HG03139 (cell line): ENCODE measurements around the gene ABCC4.
"Not testable (repeated sequence)": the region's sequence is repeated elsewhere in the genome, so short reads cannot be mapped to it uniquely, and the experiment has no call there.

Experiments
- ATAC-seq: cut with Tn5 transposase; IDR thresholded peaks from one replicate; pipeline ENCODE4 v1.9.1; 2021; ENCODE audit not compliant: unreplicated experiment

Gene ABCC4

DNA sequence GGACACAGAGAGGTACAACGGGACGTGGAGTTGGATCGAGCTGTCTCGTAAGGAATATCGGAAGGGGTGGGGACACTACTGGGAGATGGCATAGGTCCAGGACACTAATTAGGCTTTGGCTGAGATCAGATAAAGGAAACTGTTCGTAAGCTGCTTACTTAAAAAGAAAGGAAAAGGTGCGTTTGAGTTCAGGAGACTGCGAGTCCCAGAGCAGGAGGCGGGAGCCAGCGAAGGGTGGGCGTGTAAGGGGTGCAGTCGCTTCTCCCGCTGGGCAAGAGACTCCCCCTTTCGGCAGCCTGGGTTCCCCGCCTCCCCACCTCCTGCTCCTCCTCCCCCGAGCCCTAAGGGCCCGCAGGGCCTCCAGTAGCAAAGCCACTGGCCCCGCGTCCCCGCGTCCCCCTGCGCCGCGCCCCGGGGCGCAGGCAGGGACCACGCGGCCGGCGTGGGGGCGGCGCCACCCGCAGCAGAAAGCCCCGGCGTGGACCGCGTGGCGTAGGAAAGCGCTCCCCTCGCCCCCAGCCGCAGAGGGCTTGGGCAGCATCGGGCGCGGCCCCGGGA lies 547 bp downstream of the ABCC4 start:
- ATAC-seq, result peak; percentile 42

DNA sequence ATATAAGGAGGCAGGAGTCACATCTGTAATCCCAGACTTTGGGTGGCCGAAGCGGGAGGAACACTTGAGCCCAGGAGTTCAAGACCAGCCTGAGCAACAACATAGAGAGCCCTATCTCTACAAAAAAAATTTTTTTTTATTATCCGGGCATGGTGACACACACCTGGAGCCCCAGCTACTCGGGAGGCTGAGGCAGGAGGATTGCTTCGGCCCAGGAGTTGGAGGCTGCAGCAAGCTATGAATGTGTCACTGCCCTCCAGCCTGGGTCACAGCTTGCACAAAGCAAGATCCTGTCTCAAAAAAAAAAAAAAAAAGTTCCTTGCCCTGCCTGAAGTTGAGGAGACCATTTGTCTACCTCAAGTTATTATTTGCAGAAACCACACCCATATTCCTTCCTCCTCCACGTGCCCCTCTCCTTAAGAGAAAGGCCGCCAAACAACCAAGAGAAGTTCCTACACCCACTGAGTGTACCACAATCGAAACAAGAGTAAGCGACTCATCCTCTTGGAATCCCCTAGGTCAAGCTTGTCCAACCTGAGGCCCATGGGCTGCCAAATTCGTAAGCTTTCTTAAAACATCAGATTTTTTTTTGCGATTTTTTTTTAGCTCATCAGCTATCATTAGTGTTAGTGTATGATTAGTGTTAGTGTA lies 2.2 kb downstream of the ABCC4 start:
- ATAC-seq, result no peak

DNA sequence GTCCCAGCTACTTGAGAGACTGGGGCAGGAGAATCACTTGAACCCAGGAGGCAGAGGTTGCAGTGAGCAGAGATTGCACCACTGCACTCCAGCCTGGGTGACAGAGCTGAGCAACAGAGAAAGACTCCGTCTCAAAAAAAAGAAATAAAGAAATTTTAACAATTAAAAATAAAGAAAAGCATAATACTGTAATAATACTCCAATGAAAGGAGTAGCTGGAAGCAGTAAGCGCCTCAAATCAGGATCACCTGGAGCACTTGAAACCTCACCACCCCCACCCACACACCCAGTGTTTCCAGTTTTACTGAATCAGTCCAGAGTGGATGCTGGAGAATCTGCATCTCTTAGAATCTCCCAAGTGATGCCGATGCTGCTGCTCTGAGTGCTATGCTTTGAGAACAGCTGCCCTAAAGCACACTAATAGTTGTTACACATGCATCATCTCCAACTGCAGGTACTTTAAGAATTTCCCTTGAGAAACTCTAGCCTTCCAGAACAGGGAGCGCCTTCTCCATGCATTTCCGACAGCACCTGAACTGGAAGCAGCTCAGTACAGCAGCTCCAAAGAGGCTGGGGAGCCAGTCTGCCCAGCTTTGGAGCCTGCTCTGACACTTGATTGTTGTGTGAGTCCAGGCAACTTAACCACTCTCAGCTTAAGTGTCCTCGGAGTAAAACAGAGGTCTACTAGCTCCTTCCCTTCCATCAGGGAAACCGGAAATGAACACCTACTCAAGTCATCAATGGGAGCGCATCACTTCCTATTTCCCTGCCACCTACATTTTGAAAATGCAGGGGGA lies 2.9 kb downstream of the ABCC4 start:
- no peak for ATAC-seq

DNA sequence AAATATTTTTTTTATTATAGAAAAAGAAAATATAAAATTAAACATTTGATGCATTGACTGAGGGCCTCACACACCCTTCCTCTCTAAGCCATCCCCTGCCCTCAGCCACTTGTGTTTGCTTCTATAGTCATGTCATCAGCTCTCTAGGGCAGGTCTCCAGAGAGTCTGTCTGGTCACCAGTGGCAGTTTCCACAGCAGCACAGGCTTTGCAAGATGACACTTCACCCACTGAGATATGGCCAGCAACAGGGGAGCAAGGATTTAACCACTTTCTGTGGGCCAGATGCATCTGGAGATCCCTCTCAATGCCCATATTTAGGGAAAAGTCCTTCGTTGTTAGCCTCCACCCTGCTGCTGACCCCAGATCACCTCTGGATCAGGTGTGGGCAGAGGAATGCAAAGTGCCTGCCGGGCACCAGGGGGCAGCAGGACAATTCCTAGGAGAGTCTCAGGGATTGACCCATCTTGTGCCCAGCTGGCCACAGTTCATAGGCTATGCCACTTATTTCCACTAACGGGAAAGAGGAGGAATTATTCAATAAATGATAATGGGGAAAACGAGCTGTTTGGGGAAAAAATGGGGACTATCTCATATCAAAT lies 4.8 kb downstream of the ABCC4 start:
- no peak for ATAC-seq

DNA sequence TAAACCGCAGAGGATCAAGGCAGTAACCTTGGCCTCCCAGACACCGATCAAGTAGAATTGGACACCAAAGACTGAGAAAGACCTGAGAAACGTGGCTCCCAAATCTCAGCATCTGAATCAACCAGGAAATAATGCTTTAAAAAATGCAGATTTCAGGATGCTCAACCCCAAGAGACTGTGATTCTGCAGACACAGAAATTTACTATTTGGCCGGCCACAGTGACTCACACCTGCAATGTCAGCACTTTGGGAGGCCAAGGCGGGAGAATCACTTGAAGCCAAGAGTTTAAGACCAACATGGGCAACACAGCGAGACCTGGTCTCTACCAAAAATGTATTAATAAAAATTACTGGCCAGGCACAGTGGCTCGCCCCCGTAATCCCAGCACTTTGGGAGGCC lies 6.2 kb downstream of the ABCC4 start:
- ATAC-seq, result no peak

DNA sequence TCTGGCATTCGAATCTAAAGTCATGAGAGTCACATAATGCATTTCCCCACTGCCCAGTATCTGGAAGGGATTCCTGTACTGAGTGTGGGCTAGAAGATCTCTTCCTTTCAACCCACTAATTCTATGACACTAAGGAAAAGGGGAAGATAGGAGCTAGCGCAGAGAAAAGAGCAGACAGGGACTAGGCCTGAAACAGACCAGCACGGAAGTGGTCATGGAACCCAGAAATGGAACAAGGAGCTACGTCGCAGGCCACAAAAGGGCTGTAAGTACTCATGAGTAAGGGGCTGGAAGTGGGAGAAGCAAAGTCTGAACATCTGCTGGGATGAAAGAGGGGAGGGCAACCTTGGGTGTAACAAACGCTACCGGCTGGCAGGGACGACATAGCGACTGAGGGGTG lies 8.6 kb downstream of the ABCC4 start:
- no peak for ATAC-seq

DNA sequence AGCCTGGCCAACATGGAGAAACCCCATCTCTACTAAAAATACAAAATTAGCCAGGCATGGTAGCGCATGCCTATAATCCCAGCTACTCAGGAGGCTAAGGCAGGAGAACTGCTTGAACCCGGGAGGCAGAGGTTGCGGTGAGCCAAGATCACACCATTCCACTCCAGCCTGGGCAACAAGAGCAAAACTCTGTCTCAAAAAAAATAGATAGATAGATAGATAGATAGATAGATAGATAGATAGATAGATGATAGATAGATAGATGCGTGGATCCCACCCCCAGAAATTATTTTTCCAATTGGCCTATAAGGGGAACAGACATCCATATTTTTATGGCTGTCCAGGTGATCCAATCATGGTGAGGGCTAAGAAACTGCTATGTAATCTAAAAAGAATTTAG lies 11.3 kb downstream of the ABCC4 start:
- ATAC-seq, result not testable (repeated sequence)

DNA sequence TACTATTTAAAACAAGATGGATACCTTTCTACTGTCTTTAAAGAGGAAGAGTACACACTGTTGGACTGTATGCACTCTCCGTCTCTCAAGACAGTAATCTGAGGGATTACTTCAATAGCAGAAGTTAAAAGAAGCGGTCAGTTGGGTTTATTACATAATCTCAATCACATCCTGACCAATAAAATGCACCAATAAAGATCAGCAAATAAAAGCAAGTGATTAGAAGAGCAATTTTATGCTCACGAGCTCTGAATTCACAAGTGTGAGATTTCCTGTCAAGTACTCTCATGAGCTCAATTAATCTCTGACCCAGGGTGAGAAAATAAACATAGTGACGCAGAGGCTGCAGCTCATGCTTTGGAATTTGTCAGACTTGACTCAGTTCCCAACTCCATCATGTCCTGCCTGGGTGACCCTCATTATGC lies 12.2 kb downstream of the ABCC4 start:
- no peak for ATAC-seq

DNA sequence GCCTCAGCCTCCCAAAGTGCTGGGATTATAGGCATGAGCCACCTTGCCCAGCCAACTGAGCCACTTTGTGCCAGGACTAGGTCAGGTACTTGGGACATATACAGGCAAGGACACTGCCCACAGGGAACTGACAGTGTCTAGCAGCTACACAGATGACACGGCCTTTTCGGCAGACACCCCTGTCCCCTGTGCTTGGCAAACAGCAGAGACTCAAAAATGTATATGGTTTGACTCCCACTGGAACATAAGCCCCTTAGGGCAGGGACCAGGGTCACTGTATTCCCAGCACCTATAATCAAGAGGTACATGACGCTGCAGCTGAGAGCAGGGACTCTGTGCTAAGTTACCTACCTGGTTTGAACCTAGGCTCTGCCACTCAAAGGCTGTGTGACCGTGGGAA lies 16.8 kb downstream of the ABCC4 start:
- ATAC-seq, result no peak

DNA sequence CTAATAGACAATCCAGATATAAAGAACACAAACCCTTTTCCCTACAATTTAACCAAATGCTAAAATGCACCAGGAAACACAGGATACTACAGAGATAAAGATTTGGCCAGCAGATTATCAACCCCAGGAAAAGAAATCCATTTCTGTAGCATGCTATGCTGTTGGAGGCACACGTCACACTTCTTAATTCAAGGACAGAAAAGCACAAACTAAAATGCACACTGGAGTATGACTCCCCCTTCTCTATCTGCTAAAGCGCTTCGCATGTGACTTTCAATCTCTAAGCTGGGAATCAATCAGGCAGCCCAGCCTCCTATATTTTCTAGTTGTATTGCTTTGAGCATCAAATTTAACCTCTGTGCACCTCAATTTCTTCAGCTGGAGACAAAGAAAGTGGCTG lies 22.2 kb downstream of the ABCC4 start:
- no peak for ATAC-seq

DNA sequence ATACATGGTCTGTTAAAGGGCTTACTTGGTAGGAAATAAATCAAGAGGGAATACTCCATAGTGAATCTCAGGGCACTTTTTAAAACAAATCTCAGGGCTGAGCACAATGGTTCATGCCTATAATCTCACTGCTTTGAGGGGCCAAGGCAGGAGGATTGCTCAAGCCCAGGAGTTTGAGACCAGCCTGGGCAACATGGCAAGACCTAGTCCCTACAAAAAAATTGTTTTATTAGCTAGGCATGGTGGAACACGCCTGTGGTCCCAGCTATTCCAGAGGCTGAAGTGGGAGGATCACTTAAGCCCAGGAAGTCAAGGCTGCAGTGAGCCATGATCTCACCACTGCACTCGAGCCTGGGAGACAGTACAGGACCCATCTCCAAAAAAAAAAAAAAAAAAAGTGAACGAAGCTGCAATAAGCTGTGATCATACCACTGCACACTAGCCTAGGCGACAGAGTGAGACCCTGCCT lies 25.2 kb downstream of the ABCC4 start:
- no peak for ATAC-seq

DNA sequence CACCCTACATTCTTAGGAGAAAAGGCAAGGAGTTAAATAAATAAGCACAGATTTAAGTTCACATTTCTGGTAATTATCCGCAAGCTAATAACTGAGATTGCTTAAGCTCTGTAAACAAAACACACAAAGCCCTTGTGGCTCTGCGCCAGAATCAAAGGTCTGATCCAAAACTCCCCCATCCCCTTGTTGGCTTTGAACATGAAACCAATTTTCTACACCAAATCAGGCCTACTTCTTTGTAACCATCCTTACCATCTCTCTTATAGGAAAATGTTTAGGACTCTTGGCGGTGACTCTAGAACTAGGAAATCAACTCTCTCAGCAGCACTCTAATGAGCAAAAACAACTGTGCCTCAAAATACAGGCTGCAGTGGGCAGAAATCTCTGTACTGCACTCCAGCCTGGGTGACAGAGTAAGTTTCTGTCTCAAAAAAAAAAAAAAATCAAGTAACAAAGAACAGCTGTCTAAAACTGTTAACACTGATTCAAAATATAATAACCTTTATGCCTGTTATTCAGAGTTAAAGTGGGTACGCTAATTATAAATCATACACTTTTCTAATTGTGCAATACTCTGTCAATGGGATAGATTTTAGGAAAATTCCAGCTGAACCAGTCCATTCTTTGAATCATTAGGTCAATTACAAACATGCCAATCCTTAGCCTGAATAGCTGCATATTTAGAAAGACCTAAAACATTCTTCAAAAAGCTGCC lies 25.8 kb downstream of the ABCC4 start:
- no peak for ATAC-seq

DNA sequence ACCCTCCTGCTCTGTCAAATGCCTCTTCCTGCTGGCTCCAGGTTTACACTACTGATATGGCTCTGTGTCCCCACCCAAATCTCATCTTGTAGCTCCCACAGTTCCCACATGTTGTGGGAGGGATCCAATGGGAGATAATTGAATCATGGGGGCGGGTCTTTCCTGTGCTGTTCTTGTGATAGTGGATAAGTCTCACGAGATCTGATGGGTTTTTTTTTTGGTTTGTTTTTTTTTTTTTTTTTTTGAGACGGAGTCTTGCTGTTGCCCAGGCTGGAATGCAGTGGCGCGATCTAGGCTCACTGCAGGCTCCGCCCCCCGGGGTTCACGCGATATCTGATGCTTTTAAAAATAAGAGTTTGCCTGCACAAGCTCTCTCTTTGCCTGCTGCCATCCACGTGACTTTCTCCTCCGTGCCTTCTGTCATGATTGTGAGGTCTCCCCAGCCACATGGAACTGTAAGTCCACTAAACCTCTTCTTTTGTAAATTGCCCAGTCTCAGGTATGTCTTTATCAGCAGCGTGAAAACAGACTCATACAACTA lies 27.6 kb downstream of the ABCC4 start:
- not testable (repeated sequence) for ATAC-seq

DNA sequence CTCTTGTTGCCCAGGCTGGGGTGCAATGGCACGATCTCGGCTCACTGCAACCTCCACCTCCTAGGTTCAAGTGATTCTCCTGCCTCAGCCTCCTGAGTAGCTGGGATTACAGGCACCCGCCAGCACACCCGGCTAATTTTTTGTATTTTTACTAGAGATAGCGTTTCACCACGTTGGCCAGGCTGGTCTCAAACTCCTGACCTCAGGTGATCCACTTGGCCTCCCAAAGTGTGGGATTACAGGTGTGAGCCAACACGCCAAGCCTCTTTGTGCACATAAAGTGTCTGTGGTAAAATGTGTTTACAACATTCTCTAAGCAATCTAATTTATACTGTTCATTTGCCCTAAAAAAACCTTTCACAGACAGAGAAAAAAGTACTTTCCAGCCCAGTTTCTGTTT lies 29.2 kb downstream of the ABCC4 start:
- ATAC-seq, result not testable (repeated sequence)

DNA sequence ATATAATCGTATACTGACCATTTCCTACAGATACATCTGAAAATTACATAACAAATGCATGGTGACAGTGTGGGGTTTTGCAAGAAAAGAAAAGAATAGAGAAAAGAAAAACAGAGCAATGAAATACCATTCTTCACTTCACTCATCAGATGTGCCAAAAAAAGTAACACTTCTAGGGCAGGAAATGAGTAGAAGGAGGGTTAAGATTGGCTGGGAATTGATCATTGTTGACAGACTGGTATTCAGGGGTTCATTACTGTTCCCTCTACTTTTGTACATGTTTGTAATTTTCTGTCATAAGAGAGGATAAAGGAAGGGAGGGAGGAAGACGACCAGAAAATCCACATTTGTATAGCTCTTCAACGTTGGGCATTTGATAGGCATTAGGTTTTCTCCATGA lies 31.5 kb downstream of the ABCC4 start:
- no peak for ATAC-seq

DNA sequence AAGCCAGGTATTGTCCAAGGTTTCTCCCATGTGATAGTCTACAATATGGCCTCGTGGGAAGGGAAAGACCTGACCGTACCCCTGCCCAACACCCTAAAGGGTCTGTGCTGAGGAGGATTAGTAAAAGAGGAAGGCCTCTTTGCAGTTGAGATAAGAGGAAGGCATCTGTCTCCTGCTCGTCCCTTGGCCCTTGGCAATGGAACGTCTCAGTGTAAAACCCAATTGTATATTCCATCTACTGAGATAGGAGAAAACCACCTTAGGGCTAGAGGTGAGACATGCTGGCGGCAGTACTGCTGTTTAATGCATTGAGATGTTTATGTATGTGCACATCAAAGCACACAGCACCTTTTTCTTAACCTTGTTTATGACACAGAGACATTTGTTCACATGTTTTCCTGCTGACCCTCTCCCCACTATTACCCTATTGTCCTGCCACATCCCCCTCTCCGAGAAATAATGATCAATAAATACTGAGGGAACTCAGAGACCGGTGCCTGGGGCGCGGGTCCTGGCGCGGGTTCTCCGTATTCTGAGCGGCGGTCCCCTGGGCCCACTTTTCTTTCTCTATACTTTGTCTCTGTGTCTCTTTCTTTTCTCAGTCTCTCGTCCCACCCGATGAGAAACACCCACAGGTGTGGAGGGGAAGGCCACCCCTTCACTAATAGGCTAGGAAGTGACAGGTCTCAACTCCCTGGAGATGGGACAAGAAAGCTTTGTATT lies 32.7 kb downstream of the ABCC4 start:
- ATAC-seq, result not testable (repeated sequence)

DNA sequence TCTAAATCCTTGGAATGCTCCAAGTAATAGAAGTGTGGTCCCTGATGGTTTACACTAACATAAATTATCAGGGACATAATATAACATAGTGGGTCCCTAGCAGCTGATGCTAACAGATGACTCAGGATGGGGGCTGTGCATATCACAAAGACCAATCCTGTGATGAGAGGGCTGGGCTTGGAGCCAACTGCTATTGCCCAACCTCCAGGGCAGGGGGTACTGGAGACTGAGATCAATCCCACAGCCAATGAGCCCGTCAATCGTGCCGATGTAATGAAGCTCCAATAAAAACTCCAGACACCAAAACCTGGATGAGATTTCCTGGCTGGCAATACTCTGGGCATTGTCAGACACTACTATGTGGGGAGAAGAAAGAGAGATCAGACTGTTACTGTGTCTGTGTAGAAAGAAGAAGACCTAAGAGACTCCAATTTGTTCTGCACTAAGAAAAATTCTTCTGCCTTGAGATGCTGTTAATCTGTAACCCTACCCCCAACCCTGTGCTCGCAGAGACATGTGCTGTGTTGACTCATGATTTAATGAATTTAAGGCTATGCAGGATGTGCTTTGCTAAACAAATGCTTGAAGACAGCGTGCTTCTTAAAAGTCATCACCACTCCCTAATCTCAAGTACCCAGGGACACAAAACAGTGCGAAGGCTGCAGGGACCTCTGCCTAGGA lies 33.4 kb downstream of the ABCC4 start:
- no peak for ATAC-seq

DNA sequence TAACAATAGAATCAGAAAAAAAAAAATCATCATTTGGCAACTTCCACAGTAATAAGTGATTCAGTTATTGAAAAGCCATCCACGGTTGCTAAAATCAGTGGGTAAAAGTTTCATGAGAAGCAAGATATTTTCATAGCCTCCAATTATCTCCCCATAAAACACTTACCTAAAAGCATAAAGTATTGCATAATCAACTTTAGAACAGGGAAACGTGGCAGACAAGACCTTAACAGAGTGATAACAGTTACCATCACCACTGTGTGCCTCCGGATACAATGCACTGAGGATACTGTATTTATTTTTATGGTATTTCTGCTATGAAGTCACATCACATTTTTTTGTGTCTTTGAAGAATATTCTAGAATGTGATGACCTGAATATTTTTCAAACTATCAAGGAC lies 37.0 kb downstream of the ABCC4 start:
- ATAC-seq, result no peak

DNA sequence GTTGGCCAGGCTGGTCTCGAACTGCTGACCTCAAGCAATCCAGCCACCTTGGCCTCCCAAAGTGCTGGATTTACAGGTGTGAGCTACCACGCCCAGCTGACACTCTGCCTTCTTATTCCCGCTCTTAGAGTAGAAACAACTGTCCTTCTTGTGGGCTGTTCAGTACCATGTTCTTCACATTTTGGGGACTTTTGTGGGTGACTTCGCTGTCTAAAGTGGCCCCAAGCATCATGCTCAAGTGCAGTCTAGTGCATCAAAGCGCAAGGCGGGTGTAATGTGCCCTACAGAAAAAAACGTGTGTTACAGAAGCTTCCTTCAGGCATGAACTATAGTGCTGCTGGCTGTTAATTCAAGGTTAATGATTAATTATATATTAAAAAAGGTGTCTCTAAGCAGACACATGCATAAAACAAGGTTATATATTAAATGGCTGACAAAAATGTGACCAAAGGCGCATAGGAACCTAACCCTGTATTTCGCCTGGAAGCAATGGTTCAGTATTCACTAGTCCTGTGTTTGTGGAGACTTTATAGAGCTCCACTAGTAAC lies 38.3 kb downstream of the ABCC4 start:
- ATAC-seq, result no peak
